ENCODE data around the gene SLC7A14. TPM values are rescaled to one million over a fixed set of nuclear protein-coding genes. Genes with fewer than 3 reads are reported as not detected.

SLC7A14 gene
- total RNA-seq, 1 experiment from 2014 or later: not detected

DNA sequence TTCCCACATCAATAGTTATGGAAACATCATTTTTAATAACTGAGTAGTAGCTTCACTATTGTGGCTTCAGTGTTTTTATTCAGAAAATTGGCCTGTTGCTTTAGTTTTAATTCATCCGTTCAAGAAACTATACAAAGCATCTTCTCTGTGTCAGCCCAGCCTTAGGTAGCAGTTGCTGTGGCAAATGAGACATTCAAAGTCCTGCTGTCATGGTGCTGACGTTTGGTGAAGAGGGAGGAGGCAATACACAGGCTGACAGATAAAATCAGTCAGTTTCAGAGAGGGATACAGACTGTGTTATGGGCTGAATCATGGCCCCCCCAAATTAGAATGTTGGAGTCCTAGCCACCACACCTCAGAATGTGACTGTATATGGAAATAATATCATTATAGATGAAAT is 56.5 kb downstream of the SLC7A14 start:
- Histone ChIP-seq H3K9me2 (replicated peaks; ENCODE audit: low read length) (no peaks in the 10 kb centered on the region), H3K36me3 (ENCODE audit: low read depth, low read length) (no peaks in the 10 kb centered on the region), H4K20me1 (ENCODE audit: low read length) (no peaks in the 10 kb centered on the region), H3K9me3 (ENCODE audit: low read length) (no peaks in the 10 kb centered on the region), H3K27me3 (ENCODE audit: low read length) (no peaks in the 10 kb centered on the region), H3K4me3 (ENCODE audit: low read length) (no peak overlapping the region), H3K79me2 (ENCODE audit: low read length) (no peaks in the 10 kb centered on the region), H3K4me1 (ENCODE audit: insufficient read depth, low read length) (no peaks in the 10 kb centered on the region), H3K9ac (ENCODE audit: low read length) (no peak overlapping the region), H3K4me2 (ENCODE audit: low read length) (no peak overlapping the region), H3K27ac (ENCODE audit: low read length) (no peak overlapping the region), H3F3A (ENCODE audit: low read length, unreplicated experiment) (no peaks in the 10 kb centered on the region), H2AFZ (ENCODE audit: low read length) (no peak overlapping the region)
- BruUV-seq (replicated peaks): no TSS peak
- DNase-seq (no peak), ATAC-seq (no peak)
- TF ChIP-seq, protein P1, sequence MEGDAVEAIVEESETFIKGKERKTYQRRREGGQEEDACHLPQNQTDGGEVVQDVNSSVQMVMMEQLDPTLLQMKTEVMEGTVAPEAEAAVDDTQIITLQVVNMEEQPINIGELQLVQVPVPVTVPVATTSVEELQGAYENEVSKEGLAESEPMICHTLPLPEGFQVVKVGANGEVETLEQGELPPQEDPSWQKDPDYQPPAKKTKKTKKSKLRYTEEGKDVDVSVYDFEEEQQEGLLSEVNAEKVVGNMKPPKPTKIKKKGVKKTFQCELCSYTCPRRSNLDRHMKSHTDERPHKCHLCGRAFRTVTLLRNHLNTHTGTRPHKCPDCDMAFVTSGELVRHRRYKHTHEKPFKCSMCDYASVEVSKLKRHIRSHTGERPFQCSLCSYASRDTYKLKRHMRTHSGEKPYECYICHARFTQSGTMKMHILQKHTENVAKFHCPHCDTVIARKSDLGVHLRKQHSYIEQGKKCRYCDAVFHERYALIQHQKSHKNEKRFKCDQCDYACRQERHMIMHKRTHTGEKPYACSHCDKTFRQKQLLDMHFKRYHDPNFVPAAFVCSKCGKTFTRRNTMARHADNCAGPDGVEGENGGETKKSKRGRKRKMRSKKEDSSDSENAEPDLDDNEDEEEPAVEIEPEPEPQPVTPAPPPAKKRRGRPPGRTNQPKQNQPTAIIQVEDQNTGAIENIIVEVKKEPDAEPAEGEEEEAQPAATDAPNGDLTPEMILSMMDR (conservative IDR thresholded peaks at IDR 0.05; ENCODE audit: low read depth, low read length): no peak
- no peak for TF ChIP-seq EZH2phosphoT487 (IDR thresholded peaks at IDR 0.05; ENCODE audit: borderline replicate concordance, low read length)
- TF ChIP-seq EZH2 (IDR thresholded peaks at IDR 0.05; ENCODE audit: low read length, unreplicated experiment): no peak
- intact Hi-C loops (cut with micrococcal nuclease): no loop called here
- ChIA-PET POLR2A (ENCODE audit: unreplicated experiment) (no interaction called here), CTCF (no interaction called here)

DNA sequence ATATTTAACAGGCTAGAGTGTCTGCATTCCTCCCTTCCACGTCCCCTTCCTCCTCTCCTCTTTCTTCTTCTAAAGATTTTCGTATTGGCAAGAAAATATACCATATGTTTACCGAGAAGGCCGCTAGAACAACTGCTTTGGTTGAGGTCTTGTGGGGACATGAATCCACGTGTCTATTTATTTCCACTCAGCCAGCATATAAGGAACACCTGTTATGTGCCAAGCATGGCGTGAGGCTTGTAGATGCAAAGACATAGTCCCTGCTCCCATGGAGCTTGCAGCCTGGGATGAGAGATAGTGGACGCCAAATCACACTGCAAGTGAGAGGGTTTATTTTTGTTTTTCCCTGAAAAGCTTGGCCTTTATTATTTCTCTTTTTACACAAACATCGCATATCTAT is 57.1 kb downstream of the SLC7A14 start:
- Histone ChIP-seq H3K36me3 (ENCODE audit: low read depth, low read length) (no peaks in the 10 kb centered on the region), H3F3A (ENCODE audit: low read length, unreplicated experiment) (no peaks in the 10 kb centered on the region), H3K9ac (ENCODE audit: low read length) (no peak overlapping the region), H3K27ac (ENCODE audit: low read length) (no peak overlapping the region), H3K4me2 (ENCODE audit: low read length) (no peak overlapping the region), H2AFZ (ENCODE audit: low read length) (no peak overlapping the region), H3K27me3 (ENCODE audit: low read length) (no peaks in the 10 kb centered on the region), H3K4me1 (ENCODE audit: insufficient read depth, low read length) (peaks cover 2% of the 10 kb centered on the region), H3K9me3 (ENCODE audit: low read length) (no peaks in the 10 kb centered on the region), H3K79me2 (ENCODE audit: low read length) (no peaks in the 10 kb centered on the region), H3K4me3 (ENCODE audit: low read length) (no peak overlapping the region), H4K20me1 (ENCODE audit: low read length) (no peaks in the 10 kb centered on the region), H3K9me2 (replicated peaks; ENCODE audit: low read length) (no peaks in the 10 kb centered on the region)
- DNase-seq: no peak
- POLR2A ChIA-PET (ENCODE audit: unreplicated experiment): no interaction called here
- TF ChIP-seq EZH2 (IDR thresholded peaks at IDR 0.05; ENCODE audit: low read length, unreplicated experiment): no peak
- TF ChIP-seq, protein P1 (conservative IDR thresholded peaks at IDR 0.05; ENCODE audit: low read depth, low read length): no peak
- TF ChIP-seq EZH2phosphoT487 (IDR thresholded peaks at IDR 0.05; ENCODE audit: borderline replicate concordance, low read length): no peak
- CTCF ChIA-PET: no interaction called here
- no TSS peak for BruUV-seq (replicated peaks)
- ATAC-seq: no peak
- intact Hi-C loops (cut with micrococcal nuclease): no loop called here

DNA sequence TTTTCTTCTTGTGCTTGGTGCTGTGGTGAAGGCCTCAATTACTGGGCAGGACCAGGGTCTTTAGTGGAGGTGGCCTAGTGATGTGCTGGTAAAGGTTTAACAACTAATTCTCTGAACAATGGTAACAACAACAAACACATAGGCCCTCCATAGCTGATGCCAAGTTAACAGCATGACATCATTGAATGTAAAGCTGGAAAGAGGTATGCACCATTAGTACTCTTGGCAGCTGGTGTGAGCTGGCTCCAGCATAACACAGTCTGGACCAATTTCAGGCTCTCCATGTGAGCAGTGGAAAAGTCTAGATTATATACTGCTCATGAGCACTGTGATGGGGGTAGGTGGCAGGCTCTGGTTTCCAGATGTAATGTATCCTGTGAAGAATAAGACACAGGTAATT is 61.8 kb downstream of the SLC7A14 start:
- no peaks in the 10 kb centered on the region for H3K27me3 ChIP-seq (ENCODE audit: low read length)
- TF ChIP-seq EZH2 (IDR thresholded peaks at IDR 0.05; ENCODE audit: low read length, unreplicated experiment) (no peak), EZH2phosphoT487 (IDR thresholded peaks at IDR 0.05; ENCODE audit: borderline replicate concordance, low read length) (no peak)
- TF ChIP-seq, protein P1 (conservative IDR thresholded peaks at IDR 0.05; ENCODE audit: low read depth, low read length): no peak
- H3F3A ChIP-seq (ENCODE audit: low read length, unreplicated experiment): no peaks in the 10 kb centered on the region
- no peak overlapping the region for H3K9ac ChIP-seq (ENCODE audit: low read length)
- no peak overlapping the region for H3K4me2 ChIP-seq (ENCODE audit: low read length)
- H3K79me2 ChIP-seq (ENCODE audit: low read length): no peaks in the 10 kb centered on the region
- H3K4me3 ChIP-seq (ENCODE audit: low read length): no peak overlapping the region
- ATAC-seq (no peak; the same call in 1 of the 2 replicates), DNase-seq (no peak)
- no peaks in the 10 kb centered on the region for H3K9me3 ChIP-seq (ENCODE audit: low read length)
- no peaks in the 10 kb centered on the region for H4K20me1 ChIP-seq (ENCODE audit: low read length)
- CTCF ChIA-PET: interaction anchor here (0.6 kb wide), 1 partner anchor 166 kb away, joined by 4 read pairs; the partner anchor contains the start of gene SKIL
- intact Hi-C loops (cut with micrococcal nuclease): no loop called here
- H3K9me2 ChIP-seq (replicated peaks; ENCODE audit: low read length): no peaks in the 10 kb centered on the region
- no TSS peak for BruUV-seq (replicated peaks)
- no peaks in the 10 kb centered on the region for H3K36me3 ChIP-seq (ENCODE audit: low read depth, low read length)
- POLR2A ChIA-PET (ENCODE audit: unreplicated experiment): no interaction called here
- H3K4me1 ChIP-seq (ENCODE audit: insufficient read depth, low read length): peaks cover 13% of the 10 kb centered on the region
- no peak overlapping the region for H3K27ac ChIP-seq (ENCODE audit: low read length)
- no peak overlapping the region for H2AFZ ChIP-seq (ENCODE audit: low read length)

Measured in PC-3 (cell line).